Measurements from ENCODE around the gene PRSS12. TPM values are rescaled to one million over a fixed set of nuclear protein-coding genes. Genes with fewer than 3 reads are reported as not detected.
"Not testable (repeated sequence)": the region's sequence is repeated elsewhere in the genome, so short reads cannot be mapped to it uniquely, and the experiment has no call there.

The PRSS12 gene
- total RNA-seq, 1 donor, result not detected

- no peak for DNase-seq (ENCODE audit: low read depth in 2 of 3, low spot score in 2 of 3)
These were observed 72.8 kb downstream of the PRSS12 start for GRCh38 chr4:118279920-118280432.

GRCh38 chr4:118279328-118279727 is 73.5 kb downstream of the PRSS12 start:
- DNase-seq (ENCODE audit: low read depth in 2 of 3, low spot score in 2 of 3), result no peak

- DNase-seq (ENCODE audit: low read depth in 2 of 3, low spot score in 2 of 3), result peak; percentile 88 to 99 (median 98)
These were observed 74.1 kb downstream of the PRSS12 start for GRCh38 chr4:118278473-118279274.

GRCh38 chr4:118277243-118277642 is 75.6 kb downstream of the PRSS12 start:
- no peak for DNase-seq (ENCODE audit: low read depth in 2 of 3, low spot score in 2 of 3)

- no peak for DNase-seq (ENCODE audit: low read depth in 2 of 3, low spot score in 2 of 3)
These were observed 76.2 kb downstream of the PRSS12 start for GRCh38 chr4:118276580-118276979.

- DNase-seq (ENCODE audit: low read depth in 2 of 3, low spot score in 2 of 3), result no peak
These were observed 79.2 kb downstream of the PRSS12 start for GRCh38 chr4:118273642-118274041.

- DNase-seq (ENCODE audit: low read depth in 2 of 3, low spot score in 2 of 3), result no peak
These were observed 81.0 kb downstream of the PRSS12 start for GRCh38 chr4:118271788-118272187.

GRCh38 chr4:118270492-118270891 is 82.3 kb downstream of the PRSS12 start:
- DNase-seq (ENCODE audit: low read depth in 2 of 3, low spot score in 2 of 3), result peak in 2 of 3 donors; percentile 28 to 69

GRCh38 chr4:118268780-118269179 is 84.0 kb downstream of the PRSS12 start:
- no peak for DNase-seq (ENCODE audit: low read depth in 2 of 3, low spot score in 2 of 3)

- DNase-seq (ENCODE audit: low read depth in 2 of 3, low spot score in 2 of 3), result not testable (repeated sequence)
These were observed 86.7 kb downstream of the PRSS12 start for GRCh38 chr4:118266145-118266496.

- DNase-seq (ENCODE audit: low read depth in 2 of 3, low spot score in 2 of 3), result peak in 2 of 3 donors; percentile 15 to 25
These were observed 87.3 kb downstream of the PRSS12 start for GRCh38 chr4:118265312-118266144.

- DNase-seq (ENCODE audit: low read depth in 2 of 3, low spot score in 2 of 3), result no peak
These were observed 88.7 kb downstream of the PRSS12 start for GRCh38 chr4:118264096-118264495.

- DNase-seq (ENCODE audit: low read depth in 2 of 3, low spot score in 2 of 3), result no peak
These were observed 92.5 kb downstream of the PRSS12 start for GRCh38 chr4:118260309-118260708.

- DNase-seq (ENCODE audit: low read depth in 2 of 3, low spot score in 2 of 3), result no peak
These were observed 93.7 kb downstream of the PRSS12 start for GRCh38 chr4:118259111-118259510.

GRCh38 chr4:118254368-118254767 is 98.4 kb downstream of the PRSS12 start:
- DNase-seq (ENCODE audit: low read depth in 2 of 3, low spot score in 2 of 3), result no peak

GRCh38 chr4:118249890-118250289 is 102.9 kb downstream of the PRSS12 start:
- no peak for DNase-seq (ENCODE audit: low read depth in 2 of 3, low spot score in 2 of 3)

- no peak for DNase-seq (ENCODE audit: low read depth in 2 of 3, low spot score in 2 of 3)
These were observed 115.3 kb downstream of the PRSS12 start for GRCh38 chr4:118237531-118237930.

- no peak for DNase-seq (ENCODE audit: low read depth in 2 of 3, low spot score in 2 of 3)
These were observed 117.2 kb downstream of the PRSS12 start for GRCh38 chr4:118235566-118236120.
